Gastrocnemius medialis (tissue), 4 donors: ENCODE data around the gene YPEL2.

Experiments used
- POLR2A ChIP-seq, 2 donors: fragments of 450-650 bp; IDR thresholded peaks; one replicate each; pipeline ENCODE4 v1.6.1; 2017; ENCODE audit warnings: antibody characterized with exemption in 2 of 2, mild to moderate bottlenecking in 2 of 2, moderate library complexity in 2 of 2
- TF ChIP-seq, protein P1 (sequence below), 5 experiments: fragments of 450-650 bp in 3 of 5; fragments of 200-600 bp in 2 of 5; sonication (generic) in 2 of 5; IDR thresholded peaks in 4 of 5; conservative IDR thresholded peaks in 1 of 5; 1 replicate in 4 of 5; 2 replicates in 1 of 5; pipeline ENCODE4 v1.5.1; 2016 to 2019; ENCODE audit warnings: antibody characterized with exemption in 5 of 5, mild to moderate bottlenecking in 3 of 5, moderate library complexity in 3 of 5

DNA sequence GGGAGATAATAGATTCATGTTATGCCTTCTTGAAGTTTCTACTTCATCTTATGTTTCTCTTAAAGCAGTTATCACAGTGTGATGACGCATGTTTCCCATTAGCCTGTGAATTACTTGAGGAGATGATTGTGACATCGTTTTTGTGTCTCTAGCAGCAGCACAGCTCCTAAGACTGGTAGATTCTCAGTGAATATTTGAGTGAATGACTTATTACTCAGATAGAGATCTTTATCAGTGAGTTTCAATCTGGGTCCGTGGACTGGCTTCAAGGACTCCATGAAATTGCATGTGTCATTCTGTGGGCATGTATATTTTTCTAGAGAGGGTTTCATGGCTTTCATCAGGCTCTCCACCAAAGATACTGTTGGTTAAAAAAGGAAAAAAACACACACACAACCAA, 29.9 kb downstream of the YPEL2 start:
- TF ChIP-seq, protein P1, sequence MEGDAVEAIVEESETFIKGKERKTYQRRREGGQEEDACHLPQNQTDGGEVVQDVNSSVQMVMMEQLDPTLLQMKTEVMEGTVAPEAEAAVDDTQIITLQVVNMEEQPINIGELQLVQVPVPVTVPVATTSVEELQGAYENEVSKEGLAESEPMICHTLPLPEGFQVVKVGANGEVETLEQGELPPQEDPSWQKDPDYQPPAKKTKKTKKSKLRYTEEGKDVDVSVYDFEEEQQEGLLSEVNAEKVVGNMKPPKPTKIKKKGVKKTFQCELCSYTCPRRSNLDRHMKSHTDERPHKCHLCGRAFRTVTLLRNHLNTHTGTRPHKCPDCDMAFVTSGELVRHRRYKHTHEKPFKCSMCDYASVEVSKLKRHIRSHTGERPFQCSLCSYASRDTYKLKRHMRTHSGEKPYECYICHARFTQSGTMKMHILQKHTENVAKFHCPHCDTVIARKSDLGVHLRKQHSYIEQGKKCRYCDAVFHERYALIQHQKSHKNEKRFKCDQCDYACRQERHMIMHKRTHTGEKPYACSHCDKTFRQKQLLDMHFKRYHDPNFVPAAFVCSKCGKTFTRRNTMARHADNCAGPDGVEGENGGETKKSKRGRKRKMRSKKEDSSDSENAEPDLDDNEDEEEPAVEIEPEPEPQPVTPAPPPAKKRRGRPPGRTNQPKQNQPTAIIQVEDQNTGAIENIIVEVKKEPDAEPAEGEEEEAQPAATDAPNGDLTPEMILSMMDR (IDR thresholded peaks at IDR 0.05 in 4 of 5, conservative IDR thresholded peaks at IDR 0.05 in 1 of 5) = no peak
- no peak for TF ChIP-seq POLR2A (IDR thresholded peaks at IDR 0.05)
